H1 (cell line): Measurements from ENCODE around the gene ITPR1.

Source experiments
- CEBPB ChIP-seq: IDR thresholded peaks from 2 replicates; pipeline ENCODE4 v1.6.1; 2012; ENCODE audit warnings: low read depth, low read length
- CTCF ChIP-seq, 3 experiments: IDR thresholded peaks; 1 replicate in 2 of 3; 2 replicates in 1 of 3; pipeline versions ENCODE4 v1.5.1 to v1.6.1; 2011; ENCODE audit warnings: low read length in 3 of 3, mild to moderate bottlenecking in 3 of 3, inconsistent platforms in 2 of 3, low read depth in 1 of 3, moderate library complexity in 1 of 3; ENCODE audit not compliant: insufficient read depth in 1 of 3; ENCODE audit errors: control extremely low read depth in 1 of 3
- EP300 ChIP-seq, 2 experiments: IDR thresholded peaks; 1 replicate in 1 of 2; 2 replicates in 1 of 2; pipeline ENCODE4 v1.6.1; 2011 to 2012; ENCODE audit warnings: low read depth in 2 of 2, low read length in 2 of 2, mild to moderate bottlenecking in 2 of 2, borderline replicate concordance in 1 of 2, inconsistent platforms in 1 of 2, moderate library complexity in 1 of 2
- EZH2 ChIP-seq: fragments of 200-600 bp; sonication (generic); IDR thresholded peaks from 2 replicates; pipeline ENCODE4 v1.7.1; 2012; ENCODE audit warnings: low read depth, mild to moderate bottlenecking, moderate library complexity, low read length, inconsistent platforms; ENCODE audit not compliant: severe bottlenecking
- FOSL1 ChIP-seq: IDR thresholded peaks from 2 replicates; pipeline ENCODE4 v1.6.1; 2011; ENCODE audit warnings: mild to moderate bottlenecking, low read depth, low read length, moderate library complexity; ENCODE audit not compliant: insufficient read depth
- POLR2A ChIP-seq, 2 experiments: IDR thresholded peaks; 1 replicate in 1 of 2; 2 replicates in 1 of 2; pipeline ENCODE4 v1.6.1; 2011; ENCODE audit warnings: low read depth in 2 of 2, low read length in 2 of 2, mild to moderate bottlenecking in 2 of 2; ENCODE audit errors: control extremely low read depth in 1 of 2
- POLR2AphosphoS5 ChIP-seq: IDR thresholded peaks from 2 replicates; pipeline ENCODE4 v1.6.1; 2011; ENCODE audit warnings: low read depth, low read length
- RFX5 ChIP-seq: IDR thresholded peaks from 2 replicates; pipeline ENCODE4 v1.6.1; 2011; ENCODE audit warnings: low read depth, low read length, improper control_type of control experiment, borderline replicate concordance
- SP1 ChIP-seq: IDR thresholded peaks from 2 replicates; pipeline ENCODE4 v1.6.1; 2011; ENCODE audit warnings: low read depth, low read length
- TAF7 ChIP-seq: optimal IDR thresholded peaks from 2 replicates; pipeline ENCODE3; 2011; ENCODE audit warnings: low read depth, mild to moderate bottlenecking, inconsistent platforms, low read length, moderate library complexity, borderline replicate concordance

- no peak for TF ChIP-seq CTCF (IDR thresholded peaks at IDR 0.05; ENCODE audit: control extremely low read depth in 1 of 3, insufficient read depth in 1 of 3, low read depth in 1 of 3, low read length in 3 of 3)
- TF ChIP-seq SP1 = no peak
- TF ChIP-seq RFX5 = no peak
- TF ChIP-seq TAF7 = no peak
- no peak for TF ChIP-seq CEBPB
- no peak for TF ChIP-seq EZH2
- no peak for TF ChIP-seq EP300 (IDR thresholded peaks at IDR 0.05; ENCODE audit: borderline replicate concordance in 1 of 2, low read depth in 2 of 2, low read length in 2 of 2)
- TF ChIP-seq POLR2A (IDR thresholded peaks at IDR 0.05; ENCODE audit: control extremely low read depth in 1 of 2, low read depth in 2 of 2, low read length in 2 of 2) = no peak
- TF ChIP-seq FOSL1 = no peak
- TF ChIP-seq POLR2AphosphoS5 = no peak
Measured at GRCh38 chr3:4613366-4613765, 120.2 kb downstream of the ITPR1 start.
